SK-N-SH treated with all-trans-retinoic acid at 6 μM for 48 hours (cell line): ENCODE results near the gene NEGR1.

ENCODE experiments used
- ARNTL ChIP-seq: fragments of 450-650 bp; formaldehyde crosslinking; IDR thresholded peaks from 2 replicates; pipeline ENCODE4 v1.5.0; 2020; ENCODE audit warnings: low read depth, mild to moderate bottlenecking, moderate library complexity, borderline replicate concordance
- ISL1 ChIP-seq: fragments of 250-450 bp; sonication (Bioruptor Pico); IDR thresholded peaks from 2 replicates; pipeline ENCODE4 v2.1.2; 2022; ENCODE audit warnings: mild to moderate bottlenecking, moderate library complexity
- RARB ChIP-seq: fragments of 250-450 bp; sonication (Bioruptor Pico); IDR thresholded peaks from 2 replicates; pipeline ENCODE4 v1.8.0; 2021; ENCODE audit warnings: mild to moderate bottlenecking, moderate library complexity
- ZFP3 ChIP-seq: fragments of 250-450 bp; sonication (Bioruptor Pico); IDR thresholded peaks from 2 replicates; pipeline ENCODE4 v1.5.0; 2020; ENCODE audit warnings: mild to moderate bottlenecking, moderate library complexity
- ZFP30 ChIP-seq: fragments of 450-650 bp; formaldehyde crosslinking; IDR thresholded peaks from 2 replicates; pipeline ENCODE4 v1.5.0; 2022; ENCODE audit warnings: mild to moderate bottlenecking, moderate library complexity
- ZNF70 ChIP-seq: fragments of 450-650 bp; formaldehyde crosslinking; IDR thresholded peaks from 2 replicates; pipeline ENCODE4 v1.5.0; 2020; ENCODE audit warnings: mild to moderate bottlenecking, moderate library complexity

DNA sequence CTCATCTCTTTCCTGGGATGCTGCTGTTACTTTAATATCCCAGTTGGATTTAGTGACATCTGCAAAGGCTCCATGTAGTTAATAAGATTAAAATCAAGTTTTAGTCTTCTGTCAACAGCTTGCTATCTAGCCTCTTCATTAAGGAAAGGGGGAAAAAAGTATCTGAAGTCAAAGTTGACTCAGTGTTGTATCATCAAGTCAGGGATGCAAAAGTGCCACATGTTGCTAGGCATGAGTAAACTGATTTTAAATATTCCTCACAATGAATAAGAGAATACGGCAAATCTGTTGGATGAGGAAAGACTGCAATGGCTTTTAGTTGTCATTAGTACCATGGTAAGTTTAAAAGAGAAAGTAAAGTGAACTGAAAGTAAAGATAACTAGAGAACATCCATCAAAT lies 818.3 kb downstream of the NEGR1 start:
- peak; percentile 27 for TF ChIP-seq ISL1 (CRISPR knock-in tag)
- no peak for TF ChIP-seq RARB
- no peak for TF ChIP-seq ARNTL
- no peak for TF ChIP-seq ZFP3
- TF ChIP-seq ZFP30 (CRISPR knock-in tag) = no peak
- TF ChIP-seq ZNF70 (CRISPR knock-in tag) = no peak
